D721Med (cell line): ENCODE measurements around the gene ASB15.

Source experiments
- DNase-seq: peaks from one replicate; pipeline ENCODE4 v3.0.0; 2011; ENCODE audit warnings: low spot score; ENCODE audit not compliant: insufficient read length
- FAIRE-seq: peaks from 2 replicates; lab custom pipeline; 2011; peaks lifted over from hg19 to GRCh38; lab: Jason Lieb, UNC
- CTCF ChIP-seq: IDR thresholded peaks from 2 replicates; pipeline ENCODE4 v1.5.1; 2012; ENCODE audit warnings: mild to moderate bottlenecking, control low read depth; ENCODE audit not compliant: insufficient read depth; ENCODE audit errors: missing control alignments

The ASB15 gene

DNA sequence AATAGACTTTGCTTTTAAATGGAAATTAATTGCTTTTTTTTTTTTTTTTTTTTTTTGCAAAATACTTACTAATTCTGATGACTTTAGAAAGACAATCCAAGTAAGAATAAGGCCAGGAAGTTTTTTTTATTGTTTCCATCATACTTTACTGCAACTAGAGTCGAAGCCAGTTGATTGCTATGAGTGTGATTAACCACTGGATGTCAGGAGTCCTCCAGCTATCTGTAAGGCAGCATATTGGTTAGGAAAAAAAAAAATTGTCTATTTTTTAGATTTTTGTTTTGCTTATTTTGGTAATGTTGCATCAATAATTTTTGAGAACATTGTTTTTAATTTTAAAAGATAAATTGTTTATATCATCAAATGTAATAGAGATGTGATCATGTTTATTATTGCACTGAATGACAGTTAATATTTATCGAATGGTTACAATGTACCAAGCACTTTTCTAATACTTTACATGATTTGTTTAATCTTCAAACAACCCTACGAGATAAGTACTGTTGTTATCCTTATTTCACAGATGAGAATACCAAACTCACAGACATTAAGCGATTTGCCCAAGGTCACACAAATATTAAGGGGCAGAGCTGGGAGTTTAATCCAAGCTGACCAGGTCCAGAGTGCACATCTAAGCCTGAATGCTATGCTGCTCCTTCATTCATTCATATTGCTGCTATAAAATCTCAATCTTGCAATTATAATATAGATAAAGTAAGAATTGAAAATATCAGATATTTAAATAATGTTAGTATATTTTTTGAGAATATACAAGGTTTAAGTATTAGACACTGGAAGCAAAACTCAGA lies 34.1 kb downstream of the ASB15 start:
- FAIRE-seq (no peak), DNase-seq (no peak)
- TF ChIP-seq CTCF = peak; percentile 80

- TF ChIP-seq CTCF = no peak
- FAIRE-seq (no peak), DNase-seq (no peak)
These were observed 35.6 kb downstream of the ASB15 start for GRCh38 chr7:123637203-123637602.

- no peak for DNase-seq
- no peak for FAIRE-seq
- TF ChIP-seq CTCF = no peak
These were observed 36.3 kb downstream of the ASB15 start for GRCh38 chr7:123637878-123638277.

- no peak for TF ChIP-seq CTCF
- no peak for DNase-seq
- FAIRE-seq = no peak
These were observed 38.0 kb downstream of the ASB15 start for GRCh38 chr7:123639631-123640030.

GRCh38 chr7:123640583-123640982 lies 39.0 kb downstream of the ASB15 start:
- DNase-seq = no peak
- no peak for TF ChIP-seq CTCF
- no peak for FAIRE-seq

GRCh38 chr7:123641901-123642300 lies 40.3 kb downstream of the ASB15 start:
- no peak for DNase-seq
- TF ChIP-seq CTCF = no peak
- no peak for FAIRE-seq
